Measurements from ENCODE around the gene PLA2G4E. TPM values are rescaled to one million over a fixed set of nuclear protein-coding genes. Genes with fewer than 3 reads are reported as not detected.

Gene PLA2G4E
- polyA plus RNA-seq, 1 donor (not counting 4 experiments of a cell fraction or from before 2014, with no cell fraction given): 3.5 TPM

DNA sequence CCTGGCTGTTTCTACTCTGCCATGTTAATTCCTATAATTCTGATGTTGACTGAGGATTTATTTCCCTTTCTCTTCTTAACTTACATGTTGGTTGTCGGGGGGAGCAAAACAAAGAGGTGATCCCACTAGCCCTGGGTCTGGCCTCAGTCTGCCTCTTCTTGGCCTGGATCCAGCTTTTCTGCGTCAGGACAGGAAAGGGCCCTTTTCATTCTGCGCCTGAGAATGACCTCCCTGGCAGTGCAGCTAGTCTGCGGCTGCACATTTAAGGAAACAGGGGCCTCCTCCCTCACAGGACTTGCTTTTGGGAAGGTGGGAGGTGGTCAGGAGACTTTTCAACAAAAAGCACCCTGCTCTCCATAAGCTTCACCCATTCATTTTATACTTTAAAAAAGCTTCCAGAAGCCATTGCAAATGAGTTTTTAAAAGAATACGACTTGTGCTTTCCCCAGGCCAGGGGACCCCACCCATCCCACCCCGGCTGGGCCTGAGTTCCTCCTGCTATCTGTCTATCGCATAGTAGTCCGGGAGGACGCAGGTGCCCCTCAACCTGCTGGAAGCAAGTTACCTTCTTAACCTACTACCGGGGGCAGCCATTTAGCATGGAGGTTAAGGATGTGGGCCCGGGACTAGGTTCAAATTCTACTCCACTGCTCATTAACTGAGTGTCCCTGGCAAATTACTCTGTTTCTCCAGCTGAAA is 27.2 kb downstream of the PLA2G4E start:
- H3K9me3 ChIP-seq (ENCODE audit: control insufficient read depth, low read depth, low read length): no peaks in the 10 kb centered on the region
- no peaks in the 10 kb centered on the region for H3K4me1 ChIP-seq (ENCODE audit: control insufficient read depth, extremely low read depth, insufficient read depth, low read length)
- H3K4me2 ChIP-seq (ENCODE audit: control insufficient read depth, extremely low read depth, insufficient read depth, low read depth, low read length): no peak overlapping the region
- no peak for TF ChIP-seq CTCF (optimal IDR thresholded peaks at IDR 0.05 in 1 of 3, IDR thresholded peaks at IDR 0.05 in 1 of 3, conservative IDR thresholded peaks at IDR 0.05 in 1 of 3; ENCODE audit: extremely low read depth in 1 of 3, insufficient read depth in 2 of 3, low read length in 3 of 3)
- no peak for TF ChIP-seq EZH2 (IDR thresholded peaks at IDR 0.05; ENCODE audit: low read length)
- dilution Hi-C loops (cut with MboI; ENCODE audit: extremely low pct_ligation_motif_present, low sequenced_read_pairs): no loop called here
- H3K27me3 ChIP-seq (ENCODE audit: control insufficient read depth, extremely low read depth, insufficient read depth, low read length): no peaks in the 10 kb centered on the region
- no peaks in the 10 kb centered on the region for H3K36me3 ChIP-seq (ENCODE audit: control insufficient read depth in 2 of 2, extremely low read depth in 1 of 2, insufficient read depth in 2 of 2, low read length in 2 of 2)
- no peak overlapping the region for H2AFZ ChIP-seq (ENCODE audit: control insufficient read depth, low read length)
- H3K79me2 ChIP-seq (ENCODE audit: control insufficient read depth, insufficient read depth, low read length): no peaks in the 10 kb centered on the region
- no peak overlapping the region for H3K9ac ChIP-seq (ENCODE audit: control insufficient read depth, extremely low read depth, insufficient read depth, low read length)
- DNase-seq (ENCODE audit: low read depth, low spot score) (no peak), FAIRE-seq (no peak)
- no peak overlapping the region for H3K27ac ChIP-seq (ENCODE audit: control insufficient read depth, insufficient read depth, low read length)
- no peaks in the 10 kb centered on the region for H3K9me1 ChIP-seq (ENCODE audit: control insufficient read depth, extremely low read depth, insufficient read depth, low read length)
- H4K20me1 ChIP-seq (ENCODE audit: control insufficient read depth, extremely low read depth, insufficient read depth, low read length): no peaks in the 10 kb centered on the region
- H3K4me3 ChIP-seq (ENCODE audit: control insufficient read depth in 2 of 3, extremely low read depth in 1 of 3, insufficient read depth in 2 of 3, low read depth in 1 of 3, low read length in 3 of 3): no peak overlapping the region

GRCh38 chr15:41992803-41993190 is 28.0 kb downstream of the PLA2G4E start:
- no peak for FAIRE-seq
- Histone ChIP-seq H3K4me2 (ENCODE audit: control insufficient read depth, extremely low read depth, insufficient read depth, low read depth, low read length) (no peak overlapping the region), H2AFZ (ENCODE audit: control insufficient read depth, low read length) (no peak overlapping the region), H3K9me3 (ENCODE audit: control insufficient read depth, low read depth, low read length) (no peaks in the 10 kb centered on the region), H4K20me1 (ENCODE audit: control insufficient read depth, extremely low read depth, insufficient read depth, low read length) (no peaks in the 10 kb centered on the region), H3K36me3 (ENCODE audit: control insufficient read depth in 2 of 2, extremely low read depth in 1 of 2, insufficient read depth in 2 of 2, low read length in 2 of 2) (no peaks in the 10 kb centered on the region), H3K79me2 (ENCODE audit: control insufficient read depth, insufficient read depth, low read length) (no peaks in the 10 kb centered on the region), H3K9me1 (ENCODE audit: control insufficient read depth, extremely low read depth, insufficient read depth, low read length) (no peaks in the 10 kb centered on the region), H3K27me3 (ENCODE audit: control insufficient read depth, extremely low read depth, insufficient read depth, low read length) (no peaks in the 10 kb centered on the region), H3K27ac (ENCODE audit: control insufficient read depth, insufficient read depth, low read length) (no peak overlapping the region), H3K9ac (ENCODE audit: control insufficient read depth, extremely low read depth, insufficient read depth, low read length) (no peak overlapping the region), H3K4me3 (ENCODE audit: control insufficient read depth in 2 of 3, extremely low read depth in 1 of 3, insufficient read depth in 2 of 3, low read depth in 1 of 3, low read length in 3 of 3) (no peak overlapping the region), H3K4me1 (ENCODE audit: control insufficient read depth, extremely low read depth, insufficient read depth, low read length) (no peaks in the 10 kb centered on the region)
- dilution Hi-C loops (cut with MboI; ENCODE audit: extremely low pct_ligation_motif_present, low sequenced_read_pairs): no loop called here
- no peak for TF ChIP-seq EZH2 (IDR thresholded peaks at IDR 0.05; ENCODE audit: low read length)
- no peak for TF ChIP-seq CTCF (optimal IDR thresholded peaks at IDR 0.05 in 1 of 3, IDR thresholded peaks at IDR 0.05 in 1 of 3, conservative IDR thresholded peaks at IDR 0.05 in 1 of 3; ENCODE audit: extremely low read depth in 1 of 3, insufficient read depth in 2 of 3, low read length in 3 of 3)
- DNase-seq (ENCODE audit: low read depth, low spot score): no peak

Measured in keratinocyte (primary cell).